LNCaP clone FGC (cell line): ENCODE data around the gene BABAM1.

Experiments
- DNase-seq: peaks from one replicate; pipeline ENCODE4 v3.0.0-alpha.2; 2011; ENCODE audit warnings: low read depth
- H3K4me3 ChIP-seq: 2 replicates; pipeline ENCODE4 v1.5.1; 2011; ENCODE audit warnings: mild to moderate bottlenecking, low read depth, low read length, control low read depth
- TF ChIP-seq, protein P1 (sequence below): IDR thresholded peaks from 2 replicates; pipeline ENCODE4 v1.5.1; 2012; ENCODE audit warnings: mild to moderate bottlenecking; ENCODE audit not compliant: control insufficient read depth, insufficient read depth; ENCODE audit errors: extremely low read depth

BABAM1 gene

DNA sequence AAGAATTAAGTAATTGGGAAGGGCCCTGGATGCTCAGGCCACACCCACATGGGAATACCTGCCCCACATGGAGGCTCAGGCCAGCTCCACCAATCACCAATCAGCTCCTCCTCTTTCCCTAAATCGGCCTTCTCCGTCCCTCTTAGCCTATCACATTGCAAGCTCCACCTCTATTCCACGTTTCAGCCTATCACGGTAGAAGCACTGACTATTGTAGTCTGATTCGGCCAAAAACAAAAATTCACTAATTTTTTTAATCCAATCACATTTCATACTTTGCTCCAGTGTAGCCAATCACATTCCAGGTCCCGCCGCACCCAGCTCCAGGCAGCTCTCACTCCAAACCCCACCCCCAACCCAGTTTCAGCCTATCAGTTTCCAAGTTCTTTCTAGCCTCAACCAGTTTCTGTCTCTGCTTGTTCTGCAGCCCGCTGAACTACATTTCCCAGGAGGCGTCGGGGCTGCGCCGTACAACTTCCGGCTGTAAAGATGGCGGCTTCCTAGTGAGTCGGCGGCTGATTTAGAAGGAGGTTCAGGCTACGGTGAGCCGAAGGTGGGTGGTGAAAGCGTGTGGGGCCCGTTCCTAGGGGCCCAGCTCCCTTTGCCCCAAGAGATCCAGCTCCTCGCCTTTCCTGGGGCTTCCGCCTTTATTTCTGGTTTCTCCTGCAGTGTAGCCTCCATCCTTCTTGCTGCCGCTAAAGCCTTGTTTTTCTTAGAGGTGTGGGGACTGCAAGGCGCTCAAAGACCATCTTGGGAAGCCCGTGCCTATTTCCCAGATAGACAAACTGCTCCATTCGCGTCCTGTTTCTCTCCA is at the start of gene BABAM1:
Gene BABAM1, plus strand, starts transcription at position 469 of the 814 bp plus-strand sequence. CDS start 1,364 bp downstream, outside the sequence.
- TF ChIP-seq, protein P1, sequence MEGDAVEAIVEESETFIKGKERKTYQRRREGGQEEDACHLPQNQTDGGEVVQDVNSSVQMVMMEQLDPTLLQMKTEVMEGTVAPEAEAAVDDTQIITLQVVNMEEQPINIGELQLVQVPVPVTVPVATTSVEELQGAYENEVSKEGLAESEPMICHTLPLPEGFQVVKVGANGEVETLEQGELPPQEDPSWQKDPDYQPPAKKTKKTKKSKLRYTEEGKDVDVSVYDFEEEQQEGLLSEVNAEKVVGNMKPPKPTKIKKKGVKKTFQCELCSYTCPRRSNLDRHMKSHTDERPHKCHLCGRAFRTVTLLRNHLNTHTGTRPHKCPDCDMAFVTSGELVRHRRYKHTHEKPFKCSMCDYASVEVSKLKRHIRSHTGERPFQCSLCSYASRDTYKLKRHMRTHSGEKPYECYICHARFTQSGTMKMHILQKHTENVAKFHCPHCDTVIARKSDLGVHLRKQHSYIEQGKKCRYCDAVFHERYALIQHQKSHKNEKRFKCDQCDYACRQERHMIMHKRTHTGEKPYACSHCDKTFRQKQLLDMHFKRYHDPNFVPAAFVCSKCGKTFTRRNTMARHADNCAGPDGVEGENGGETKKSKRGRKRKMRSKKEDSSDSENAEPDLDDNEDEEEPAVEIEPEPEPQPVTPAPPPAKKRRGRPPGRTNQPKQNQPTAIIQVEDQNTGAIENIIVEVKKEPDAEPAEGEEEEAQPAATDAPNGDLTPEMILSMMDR = no peak
- H3K4me3 ChIP-seq = peak within 1 kb of the TSS; percentile 99
- DNase-seq = peak; percentile 100

DNA sequence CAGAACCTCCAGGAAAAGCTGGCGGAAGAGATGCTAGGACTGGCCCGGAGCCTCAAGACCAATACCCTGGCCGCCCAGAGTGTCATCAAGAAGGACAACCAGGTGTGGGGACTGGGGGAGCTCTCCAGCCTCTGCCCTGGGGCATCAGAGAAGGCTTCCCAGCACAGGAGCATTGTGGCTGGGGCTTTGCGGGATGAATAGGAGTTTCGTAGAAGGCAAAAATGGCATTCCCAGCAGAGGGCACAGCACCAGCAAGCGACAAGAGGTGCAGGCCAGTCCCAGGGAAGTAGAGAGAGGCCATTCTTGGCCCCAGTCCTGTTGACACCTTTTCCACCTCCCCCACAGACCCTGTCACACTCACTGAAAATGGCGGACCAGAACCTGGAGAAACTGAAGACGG is 48.0 kb upstream of the BABAM1 start:
- TF ChIP-seq, protein P1 = no peak
- no peak overlapping the region for H3K4me3 ChIP-seq
- DNase-seq = no peak

DNA sequence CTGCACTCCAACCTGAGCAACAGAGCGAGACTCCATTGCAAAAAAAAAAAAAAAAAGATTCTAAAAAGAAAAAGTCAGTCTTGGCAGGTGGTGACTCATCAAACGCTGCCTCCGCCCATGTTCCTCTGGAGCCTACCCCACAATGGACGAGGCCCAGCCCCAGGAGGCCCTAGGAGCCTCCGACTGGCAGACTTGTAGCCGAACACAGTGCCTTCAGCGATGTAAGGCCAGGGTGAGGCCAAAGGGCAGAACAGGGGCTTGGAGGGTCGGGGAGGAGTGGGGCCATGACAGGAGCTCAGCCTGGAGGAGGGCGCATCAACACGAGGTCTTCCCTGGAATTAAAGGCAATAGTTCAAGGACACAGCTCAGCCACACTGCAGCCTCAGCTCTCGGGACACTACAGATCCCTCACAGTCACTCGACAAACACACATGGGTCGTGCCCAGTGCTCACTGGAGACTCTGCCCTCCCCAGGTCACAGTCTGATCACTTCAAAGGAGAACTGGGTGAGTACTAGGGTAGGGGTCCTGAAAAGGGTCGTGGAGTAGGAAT is 47.0 kb upstream of the BABAM1 start:
- H3K4me3 ChIP-seq = no peak overlapping the region
- no peak for DNase-seq
- TF ChIP-seq, protein P1 = no peak

DNA sequence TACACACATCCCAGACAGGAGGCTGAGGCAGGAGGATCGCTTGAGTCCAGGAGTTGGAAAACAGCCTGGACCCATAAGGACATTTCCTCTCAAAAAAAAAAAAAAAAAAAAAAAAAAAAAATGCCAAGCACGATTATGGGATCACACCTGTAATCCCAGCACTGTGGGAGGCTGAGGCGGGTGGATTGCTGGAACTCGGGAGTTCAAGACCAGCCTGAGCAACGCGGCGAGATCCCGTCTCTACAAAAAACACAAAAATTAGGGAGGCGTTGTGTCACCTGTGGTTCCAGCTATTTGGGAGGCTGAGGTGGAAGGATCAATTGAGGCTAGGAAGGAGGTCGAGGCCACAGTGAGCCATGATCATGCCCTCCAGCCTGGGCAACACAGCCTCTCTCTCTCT is 42.2 kb upstream of the BABAM1 start:
- TF ChIP-seq, protein P1 = no peak
- peak overlapping the region; percentile 64 for H3K4me3 ChIP-seq
- no peak for DNase-seq

DNA sequence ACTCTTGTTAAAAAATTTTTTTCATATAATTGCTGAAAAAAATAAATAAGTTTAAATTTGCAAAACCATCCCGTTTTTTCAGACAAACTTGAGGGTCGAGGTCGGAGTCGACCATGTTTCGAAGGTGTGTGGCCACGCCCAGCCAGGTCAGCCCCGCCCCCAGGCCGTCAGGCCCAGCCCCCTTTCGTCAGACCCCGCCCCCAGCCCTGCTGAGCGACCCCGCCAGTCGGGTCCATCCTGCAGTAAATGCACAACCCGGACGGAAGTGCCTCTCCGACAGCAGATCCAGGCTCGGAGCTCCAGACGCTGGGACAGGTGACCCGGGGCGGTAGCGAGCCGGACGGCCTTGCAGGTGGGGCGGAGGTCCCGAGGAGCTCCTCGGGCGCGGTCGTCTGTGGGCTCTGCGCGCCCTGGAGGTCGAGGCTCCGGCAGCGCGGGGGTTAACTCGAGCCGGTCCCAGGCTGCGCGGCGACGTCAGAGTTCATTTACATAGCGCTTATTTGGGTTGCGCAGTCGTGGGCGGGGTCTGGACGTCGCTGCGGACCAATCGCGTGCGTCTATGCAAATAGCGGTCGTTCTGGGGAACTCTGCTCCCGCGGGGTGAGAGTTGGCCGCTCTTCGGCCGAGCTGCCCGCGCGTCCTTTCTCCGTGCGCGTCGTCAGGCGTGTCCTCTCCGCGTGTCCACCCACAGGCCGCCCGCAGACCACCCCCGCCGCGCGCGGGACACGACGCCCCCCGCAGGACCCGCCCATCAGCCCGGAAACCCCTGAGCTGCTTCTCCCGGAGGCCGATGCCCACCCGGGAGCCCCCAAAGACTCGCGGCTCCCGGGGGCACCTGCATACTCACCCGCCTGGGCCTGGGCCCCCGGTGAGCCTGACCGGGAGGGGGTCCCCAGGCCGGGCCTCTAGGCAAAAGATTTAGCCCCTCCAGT is 41.0 kb upstream of the BABAM1 start, which contains the start of gene OCEL1:
Gene OCEL1, plus strand, starts transcription at position 225 of the 932 bp plus-strand sequence. Its CDS starts 22 bp downstream, at position 247.
- TF ChIP-seq, protein P1 = no peak
- peak within 1 kb of the TSS; percentile 64 for H3K4me3 ChIP-seq
- DNase-seq = peak; percentile 97

DNA sequence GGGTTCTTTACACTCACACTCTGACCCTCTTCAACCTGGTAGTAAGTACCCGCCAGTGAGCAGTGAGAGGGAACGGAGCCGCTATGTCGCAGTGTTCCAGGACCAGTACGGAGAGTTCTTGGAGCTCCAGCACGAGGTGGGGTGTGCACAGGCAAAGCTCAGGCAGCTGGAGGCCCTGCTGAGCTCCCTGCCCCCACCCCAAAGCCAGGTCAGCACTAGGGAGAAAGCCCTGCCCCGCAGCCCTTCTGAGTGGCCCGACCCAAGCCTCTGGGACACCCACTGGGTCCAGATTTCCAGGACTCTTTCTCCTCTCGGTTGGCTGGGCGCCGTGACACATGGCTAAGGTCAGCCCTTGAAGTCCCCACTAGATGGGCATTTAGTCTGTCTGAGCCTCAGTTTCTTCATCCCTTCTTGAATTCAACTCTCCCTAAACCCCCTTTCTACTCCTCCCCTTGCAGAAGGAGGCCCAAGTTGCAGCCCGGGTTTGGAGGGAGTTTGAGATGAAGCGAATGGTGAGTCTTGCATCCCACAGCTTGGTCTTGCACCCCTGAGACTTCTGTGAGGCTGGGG is 39.4 kb upstream of the BABAM1 start:
- DNase-seq = no peak
- TF ChIP-seq, protein P1 = no peak
- no peak overlapping the region for H3K4me3 ChIP-seq
